H1 (cell line): Measurements from ENCODE around the gene PEX5L. TPM values are rescaled to one million over a fixed set of nuclear protein-coding genes. Genes with fewer than 3 reads are reported as not detected.

Experiments used
- CTCF ChIA-PET: fragments of 300-600 bp; sonication (Branson Sonifier 250); formaldehyde crosslinking; loops from one replicate; lab custom pipeline; 2021; ENCODE audit not compliant: partially characterized antibody; lab: Charles Lee
- POLR2A ChIA-PET: fragments of 300-600 bp; sonication (Branson Sonifier 250); formaldehyde crosslinking; loops from one replicate; lab custom pipeline; 2021; ENCODE audit warnings: inconsistent platforms; ENCODE audit not compliant: partially characterized antibody; lab: Charles Lee
- DNase-seq, 2 experiments: peaks; one replicate each; pipeline versions ENCODE4 v3.0.0 to v3.0.0-alpha.2; 2010 to 2022; ENCODE audit warnings: low spot score in 2 of 2, low read depth in 1 of 2, mixed read lengths in 1 of 2
- FAIRE-seq: peaks from 2 replicates; lab custom pipeline; 2011; peaks lifted over from hg19 to GRCh38; lab: Jason Lieb, UNC
- H2AFZ ChIP-seq: 2 replicates; pipeline ENCODE4 v1.8.1; 2012; ENCODE audit warnings: low read length, inconsistent platforms
- H2AK5ac ChIP-seq: 2 replicates; pipeline ENCODE4 v1.6.1; 2013; ENCODE audit warnings: low read depth, low read length
- H2BK120ac ChIP-seq: replicated peaks from 2 replicates; pipeline ENCODE3; 2013; ENCODE audit warnings: low read depth, low read length, inconsistent platforms
- H2BK12ac ChIP-seq: 2 replicates; pipeline ENCODE4 v1.6.1; 2013; ENCODE audit warnings: low read depth, low read length
- H2BK15ac ChIP-seq: 2 replicates; pipeline ENCODE4 v1.6.1; 2013; ENCODE audit warnings: low read length
- H2BK20ac ChIP-seq: 2 replicates; pipeline ENCODE4 v1.6.1; 2013; ENCODE audit warnings: low read length
- H2BK5ac ChIP-seq: 2 replicates; pipeline ENCODE4 v1.6.1; 2013; ENCODE audit warnings: low read depth, low read length
- H3K14ac ChIP-seq: 2 replicates; pipeline ENCODE4 v1.6.1; 2013; ENCODE audit warnings: inconsistent platforms; ENCODE audit not compliant: insufficient read length
- H3K18ac ChIP-seq: 2 replicates; pipeline ENCODE4 v1.6.1; 2013; ENCODE audit warnings: low read length; ENCODE audit errors: extremely low read depth
- H3K23ac ChIP-seq: 2 replicates; pipeline ENCODE4 v1.6.1; 2013; ENCODE audit warnings: inconsistent platforms; ENCODE audit not compliant: insufficient read length
- H3K23me2 ChIP-seq: 2 replicates; pipeline ENCODE4 v1.6.1; 2013; ENCODE audit warnings: low read depth, low read length
- H3K27ac ChIP-seq: 2 replicates; pipeline ENCODE4 v1.6.1; 2011; ENCODE audit warnings: low read depth, low read length, inconsistent platforms
- H3K27me3 ChIP-seq, 4 experiments: replicated peaks in 1 of 4; 1 replicate in 1 of 4; 2 replicates in 3 of 4; pipeline versions ENCODE4 v1.6.1 to v1.8.1; 2011 to 2013; ENCODE audit warnings: low read length in 3 of 4, mild to moderate bottlenecking in 3 of 4, inconsistent platforms in 2 of 4, mixed read lengths in 2 of 4, moderate library complexity in 1 of 4; ENCODE audit not compliant: control insufficient read depth in 3 of 4, insufficient read depth in 3 of 4; ENCODE audit errors: extremely low read depth in 1 of 4
- H3K36me3 ChIP-seq, 4 experiments: 2 replicates each; pipeline versions ENCODE4 v1.6.1 to v1.8.1; 2011 to 2013; ENCODE audit warnings: mild to moderate bottlenecking in 4 of 4, low read length in 3 of 4, moderate library complexity in 2 of 4, control low read depth in 1 of 4, inconsistent platforms in 1 of 4; ENCODE audit not compliant: insufficient read depth in 4 of 4, control insufficient read depth in 2 of 4
- H3K4ac ChIP-seq: replicated peaks from 2 replicates; pipeline ENCODE3; 2013; ENCODE audit warnings: low read length, low read depth, mixed read lengths, inconsistent platforms; ENCODE audit not compliant: insufficient read length
- H3K4me1 ChIP-seq, 4 experiments: replicated peaks in 1 of 4; 1 replicate in 1 of 4; 2 replicates in 3 of 4; pipeline versions ENCODE4 v1.6.1 to v1.8.1; 2011 to 2013; ENCODE audit warnings: low read length in 3 of 4, inconsistent platforms in 2 of 4, mixed read lengths in 1 of 4; ENCODE audit not compliant: insufficient read depth in 4 of 4, control insufficient read depth in 3 of 4
- H3K4me2 ChIP-seq, 2 experiments: 2 replicates each; pipeline versions ENCODE4 v1.6.1 to v1.8.1; 2011 to 2013; ENCODE audit warnings: low read depth in 2 of 2, low read length in 2 of 2, control low read depth in 1 of 2, inconsistent platforms in 1 of 2, mild to moderate bottlenecking in 1 of 2; ENCODE audit not compliant: insufficient read depth in 1 of 2
- H3K4me3 ChIP-seq, 4 experiments: fragments of 200-600, 300-600 bp in 1 of 4; sonication (generic), shearing (Covaris generic), sonication (Bioruptor Twin) in 1 of 4; 2 replicates each; pipeline versions ENCODE4 v1.5.1 to v1.8.1; 2011 to 2016; ENCODE audit warnings: low read length in 4 of 4, low read depth in 3 of 4, control low read depth in 2 of 4, inconsistent platforms in 2 of 4, mild to moderate bottlenecking in 2 of 4, mixed read lengths in 1 of 4, moderate library complexity in 1 of 4; ENCODE audit not compliant: insufficient read depth in 2 of 4; ENCODE audit errors: extremely low read depth in 1 of 4
- H3K56ac ChIP-seq: replicated peaks from 2 replicates; pipeline ENCODE3; 2013; ENCODE audit warnings: low read depth, mild to moderate bottlenecking, mixed read lengths, low read length, inconsistent platforms; ENCODE audit not compliant: insufficient read length
- H3K79me1 ChIP-seq: 2 replicates; pipeline ENCODE4 v1.6.1; 2013; ENCODE audit warnings: low read depth, low read length, control low read depth
- H3K79me2 ChIP-seq, 2 experiments: 2 replicates each; pipeline versions ENCODE4 v1.6.1 to v1.8.1; 2012 to 2013; ENCODE audit warnings: low read length in 2 of 2, mild to moderate bottlenecking in 2 of 2, inconsistent platforms in 1 of 2; ENCODE audit not compliant: insufficient read depth in 2 of 2, control insufficient read depth in 1 of 2
- H3K9ac ChIP-seq, 4 experiments: replicated peaks in 1 of 4; 1 replicate in 1 of 4; 2 replicates in 3 of 4; pipeline versions ENCODE4 v1.6.1 to v1.8.1; 2011 to 2013; ENCODE audit warnings: low read depth in 3 of 4, low read length in 3 of 4, control low read depth in 2 of 4, mild to moderate bottlenecking in 2 of 4, moderate library complexity in 2 of 4, inconsistent platforms in 1 of 4; ENCODE audit errors: extremely low read depth in 1 of 4
- H3K9me3 ChIP-seq, 2 experiments: 2 replicates each; pipeline versions ENCODE4 v1.6.1 to v1.8.1; 2012 to 2013; ENCODE audit warnings: mild to moderate bottlenecking in 2 of 2, moderate library complexity in 2 of 2, control low read depth in 1 of 2, inconsistent platforms in 1 of 2, low read depth in 1 of 2, low read length in 1 of 2, mixed read lengths in 1 of 2; ENCODE audit not compliant: insufficient read depth in 2 of 2
- H4K20me1 ChIP-seq, 2 experiments: replicated peaks in 1 of 2; 2 replicates each; pipeline versions ENCODE3 to v1.8.1; 2011 to 2013; ENCODE audit warnings: inconsistent platforms in 2 of 2, low read length in 2 of 2, mild to moderate bottlenecking in 1 of 2; ENCODE audit not compliant: insufficient read depth in 2 of 2, control insufficient read depth in 1 of 2
- H4K5ac ChIP-seq: 2 replicates; pipeline ENCODE4 v1.6.1; 2013; ENCODE audit warnings: low read length, low read depth, mixed read lengths, inconsistent platforms; ENCODE audit not compliant: insufficient read length
- H4K8ac ChIP-seq: 2 replicates; pipeline ENCODE4 v1.8.0; 2013; ENCODE audit warnings: mild to moderate bottlenecking, moderate library complexity, low read length, inconsistent platforms; ENCODE audit not compliant: insufficient read depth; ENCODE audit errors: extremely low read depth
- H4K91ac ChIP-seq: replicated peaks from 2 replicates; pipeline ENCODE3; 2013; ENCODE audit warnings: low read length, mixed read lengths, inconsistent platforms; ENCODE audit not compliant: insufficient read length
- BCL11A ChIP-seq, 2 experiments: IDR thresholded peaks; one replicate each; pipeline ENCODE4 v1.6.1; 2011; ENCODE audit warnings: low read depth in 2 of 2, low read length in 2 of 2, mild to moderate bottlenecking in 2 of 2
- CTCF ChIP-seq, 3 experiments: IDR thresholded peaks; 1 replicate in 2 of 3; 2 replicates in 1 of 3; pipeline versions ENCODE4 v1.5.1 to v1.6.1; 2011; ENCODE audit warnings: low read length in 3 of 3, mild to moderate bottlenecking in 3 of 3, inconsistent platforms in 2 of 3, low read depth in 1 of 3, moderate library complexity in 1 of 3; ENCODE audit not compliant: insufficient read depth in 1 of 3; ENCODE audit errors: control extremely low read depth in 1 of 3
- RAD21 ChIP-seq, 2 experiments: IDR thresholded peaks in 1 of 2; conservative IDR thresholded peaks in 1 of 2; 2 replicates each; pipeline ENCODE4 v1.6.1; 2011; ENCODE audit warnings: low read depth in 2 of 2, low read length in 2 of 2, improper control_type of control experiment in 1 of 2, inconsistent platforms in 1 of 2, mild to moderate bottlenecking in 1 of 2, moderate library complexity in 1 of 2
- WGBS, 2 experiments: shearing (Covaris generic) in 1 of 2; methylation state at CpG; one replicate each; pipeline versions ENCODE4 v1.1.6 to v1.1.7; 2013 to 2015; ENCODE audit warnings: low lambda C conversion rate in 2 of 2, mixed read lengths in 2 of 2, inconsistent platforms in 1 of 2, low coverage in 1 of 2, missing lambda C conversion rate in 1 of 2; ENCODE audit not compliant: insufficient replicate concordance in 2 of 2, insufficient coverage in 1 of 2, insufficient read length in 1 of 2; ENCODE audit errors: extremely low coverage in 1 of 2, missing lambda C conversion rate in 1 of 2; 5-methylcytosine and 5-hydroxymethylcytosine counted together
- polyA plus RNA-seq, 7 experiments: library from polyadenylated mRNA; depleted of rRNA in 3 of 7; stranded (reverse) in 5 of 7; unstranded in 2 of 7; fragments of >200 nt in 5 of 7; fragments of 200-250 nt in 2 of 7; gene quantifications; 1 replicate in 5 of 7; 2 replicates in 1 of 7; 4 replicates in 1 of 7; pipeline versions ENCODE4 v1.2.1 to v1.2.3, GENCODE V29; 2011 to 2013; ENCODE audit warnings: missing spikeins in 2 of 7, mixed read lengths in 2 of 7
- total RNA-seq: library from RNA; stranded (reverse); fragmentation: NEBNext Ultra II Directional; extraction: Animal tissue kit (Norgen Biotek cat#: 25700); gene quantifications from 2 replicates; pipeline ENCODE4 v1.2.1, GENCODE V29; 2021

The PEX5L gene
- total and polyA plus RNA-seq, 2 of the 8 experiments (the other 6 are each of a cell fraction or from before 2014, with no cell fraction given), result 0.80 to 4.2 TPM

GRCh38 chr3:179852142-179852905 lies 184.4 kb downstream of the PEX5L start:
- Histone ChIP-seq H4K91ac (no peak overlapping the region), H3K4ac (no peak overlapping the region), H4K5ac (no peak overlapping the region), H3K9ac (no peak overlapping the region), H2BK5ac (no peak overlapping the region), H3K27ac (no peak overlapping the region), H3K4me1 (no peaks in the 10 kb centered on the region), H3K27me3 (no peaks in the 10 kb centered on the region), H4K8ac (no peak overlapping the region), H3K9me3 (no peaks in the 10 kb centered on the region), H2AFZ (no peak overlapping the region), H3K14ac (no peak overlapping the region), H3K56ac (no peak overlapping the region), H3K18ac (no peak overlapping the region), H2BK12ac (no peak overlapping the region), H2AK5ac (no peak overlapping the region), H3K79me1 (no peaks in the 10 kb centered on the region), H2BK20ac (no peak overlapping the region), H2BK15ac (no peak overlapping the region), H3K36me3 (no peaks in the 10 kb centered on the region), H4K20me1 (no peaks in the 10 kb centered on the region), H3K23me2 (no peaks in the 10 kb centered on the region), H3K4me3 (no peak overlapping the region), H2BK120ac (no peak overlapping the region), H3K4me2 (no peak overlapping the region), H3K79me2 (no peaks in the 10 kb centered on the region), H3K23ac (no peak overlapping the region)
- TF ChIP-seq BCL11A (IDR thresholded peaks at IDR 0.05; ENCODE audit: low read depth in 2 of 2, low read length in 2 of 2) (no peak), RAD21 (IDR thresholded peaks at IDR 0.05 in 1 of 2, conservative IDR thresholded peaks at IDR 0.05 in 1 of 2; ENCODE audit: low read depth in 2 of 2, low read length in 2 of 2) (peak; percentile 51 to 61), CTCF (IDR thresholded peaks at IDR 0.05; ENCODE audit: control extremely low read depth in 1 of 3, insufficient read depth in 1 of 3, low read depth in 1 of 3, low read length in 3 of 3) (peak; percentile 57 to 60 (median 57))
- FAIRE-seq (peak; percentile 66), DNase-seq (no peak)
- 78% methylated on average over 5 of the region's 5 CpGs; no CpG with 5 or more reads in 1 of the 2 experiments for WGBS, 2 experiments
- POLR2A ChIA-PET, result interaction anchor here (2.3 kb wide), 1 partner anchor 16 kb away, joined by 5 read pairs; no protein-coding TSS in a partner anchor
- CTCF ChIA-PET, result interaction anchor here (0.5 to 3.8 kb wide), 31 partner anchors 9 to 735 kb away, joined by 3 to 23 read pairs (median 4); partner anchors contain the start of genes MRPL47 and NDUFB5
